NCI-H82 (cell line): Measurements from ENCODE around the gene OSBPL10.

Experiments used
- DNase-seq: peaks from one replicate; lab custom pipeline; 2025; lab: John Stamatoyannopoulos, UW

The OSBPL10 gene

DNA sequence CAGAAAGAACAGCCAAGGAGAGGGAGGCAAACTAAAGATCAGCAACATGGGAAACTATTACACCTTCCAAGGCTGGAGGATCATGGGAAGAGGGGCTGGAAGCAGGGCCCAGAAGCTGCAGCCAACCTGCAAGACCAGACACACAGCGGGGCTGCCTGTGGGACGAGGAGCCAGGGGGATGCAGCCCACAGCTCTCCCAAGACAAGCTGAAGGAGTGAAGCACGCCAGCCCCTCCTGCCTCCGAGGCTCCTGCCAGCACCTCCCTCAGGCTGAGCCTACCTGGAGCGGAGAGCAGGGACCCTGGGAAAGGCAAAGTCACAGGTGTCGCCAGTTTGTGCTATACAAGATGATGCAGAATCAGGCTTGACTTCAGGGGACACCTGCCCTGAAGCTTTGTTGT, 133.3 kb downstream of the OSBPL10 start:
- DNase-seq, result no peak

DNA sequence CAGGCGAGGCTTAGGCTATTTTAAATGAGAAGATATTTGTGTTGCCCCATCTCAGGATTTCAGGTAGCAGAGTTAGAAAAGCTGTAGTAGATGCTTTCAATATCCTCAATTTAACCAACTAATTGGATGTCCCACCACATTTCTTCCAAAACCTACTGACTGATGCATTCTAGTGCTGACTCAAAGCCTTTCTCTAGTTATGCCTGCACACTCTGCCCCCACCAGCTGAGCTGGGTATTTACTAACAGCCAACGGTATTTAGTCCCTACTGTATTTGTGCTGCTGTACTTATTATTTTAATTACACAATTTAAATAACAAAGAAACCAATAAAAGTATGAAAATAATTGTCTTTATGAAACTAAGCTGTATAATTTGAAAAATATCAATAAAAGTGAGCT, 139.5 kb downstream of the OSBPL10 start:
- DNase-seq, result no peak

DNA sequence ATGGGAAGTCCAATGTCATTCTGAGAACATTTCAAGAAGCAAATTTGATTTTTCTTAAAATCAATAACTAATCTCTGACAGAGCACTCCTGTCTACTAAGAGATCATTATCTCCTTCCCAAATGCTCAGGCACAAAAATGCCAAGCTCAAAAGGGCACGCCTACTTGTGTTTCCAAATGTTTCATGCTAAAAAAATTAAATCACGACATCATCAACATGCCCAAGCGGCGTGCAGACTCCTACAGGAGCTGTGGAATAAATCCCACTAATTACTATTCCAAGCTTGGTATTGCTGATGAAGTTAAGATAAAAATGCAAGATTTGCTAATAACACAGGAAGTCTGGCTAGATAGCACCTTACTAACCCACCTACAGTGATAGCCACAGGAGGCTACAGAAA, 140.8 kb downstream of the OSBPL10 start:
- DNase-seq, result no peak

DNA sequence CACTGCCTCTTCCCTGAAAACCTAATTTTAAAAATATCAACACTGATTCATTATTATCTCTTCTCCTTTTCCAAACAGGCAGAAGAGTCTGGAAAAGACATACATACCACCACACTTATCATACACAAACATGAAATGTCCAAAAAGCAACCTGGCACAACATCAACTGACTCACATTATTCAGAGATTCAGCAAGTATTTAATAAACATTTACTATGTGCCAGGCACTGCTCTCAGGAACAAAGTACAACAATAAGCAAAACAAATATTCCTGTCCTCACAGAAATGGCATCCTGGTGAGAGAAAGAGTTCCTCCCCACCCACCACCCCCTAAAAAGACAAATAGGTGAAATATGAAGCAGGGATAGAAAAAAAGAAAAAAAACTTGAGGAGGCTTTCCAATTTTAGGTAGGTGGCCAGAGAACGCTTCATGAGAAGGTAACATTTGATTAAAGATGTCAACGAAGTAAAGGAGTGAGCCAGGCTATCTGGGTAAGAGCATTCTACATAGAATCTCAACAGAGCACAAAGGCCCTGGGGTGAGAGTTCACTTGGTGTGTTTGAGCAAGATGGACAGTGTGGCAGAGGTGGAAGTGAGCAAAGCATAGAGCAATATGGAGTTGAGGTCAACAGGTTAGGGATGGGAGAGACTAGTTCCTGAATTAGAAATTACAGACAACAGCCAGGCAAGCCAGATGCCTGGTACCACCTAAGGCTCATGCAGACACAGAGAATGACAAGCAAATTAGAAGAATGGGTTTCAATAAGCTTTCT, 141.7 kb downstream of the OSBPL10 start:
- DNase-seq, result no peak

DNA sequence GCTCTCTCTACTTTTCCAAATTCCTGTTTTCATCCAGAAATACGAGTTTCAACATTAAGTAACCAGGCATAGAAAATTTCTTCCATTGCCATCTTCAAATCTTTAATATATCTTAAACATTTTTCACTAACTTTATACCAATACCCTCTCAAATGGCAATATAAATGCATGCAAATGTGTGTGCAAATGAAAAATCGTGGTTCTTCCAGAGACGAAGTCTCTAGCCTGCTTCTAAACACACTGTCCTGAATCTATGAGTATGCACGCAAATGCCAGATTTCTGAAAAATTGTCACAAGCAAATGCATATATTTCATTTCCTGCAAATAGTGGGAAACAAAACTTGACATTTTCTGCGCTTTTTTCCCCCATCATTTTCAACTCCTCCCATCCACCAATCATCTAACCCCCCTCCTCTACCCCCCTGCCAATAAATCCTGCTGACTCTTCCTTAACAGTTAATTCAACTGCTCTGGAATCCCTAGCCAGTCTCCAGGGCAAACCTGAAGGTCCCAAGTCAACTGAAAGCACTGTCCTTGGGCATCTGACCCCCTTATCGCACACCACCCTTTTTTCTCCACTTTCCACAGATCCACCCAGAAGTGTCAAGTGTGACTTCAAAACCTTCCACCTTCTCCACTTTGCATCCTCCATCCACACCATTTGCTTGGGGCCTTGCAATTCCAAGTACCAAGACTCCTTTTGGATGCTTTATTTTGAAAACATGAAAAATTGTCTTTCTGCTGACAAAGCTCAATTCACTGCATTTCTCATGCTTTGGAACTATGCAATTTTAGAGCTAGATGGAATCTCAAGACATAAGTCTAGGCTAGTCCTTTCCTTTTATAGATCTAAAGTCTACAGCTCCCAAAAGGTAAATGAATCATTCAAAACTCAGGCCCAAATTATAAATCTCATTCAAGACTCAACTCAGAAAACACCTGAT, 144.7 kb downstream of the OSBPL10 start:
- DNase-seq, result no peak

DNA sequence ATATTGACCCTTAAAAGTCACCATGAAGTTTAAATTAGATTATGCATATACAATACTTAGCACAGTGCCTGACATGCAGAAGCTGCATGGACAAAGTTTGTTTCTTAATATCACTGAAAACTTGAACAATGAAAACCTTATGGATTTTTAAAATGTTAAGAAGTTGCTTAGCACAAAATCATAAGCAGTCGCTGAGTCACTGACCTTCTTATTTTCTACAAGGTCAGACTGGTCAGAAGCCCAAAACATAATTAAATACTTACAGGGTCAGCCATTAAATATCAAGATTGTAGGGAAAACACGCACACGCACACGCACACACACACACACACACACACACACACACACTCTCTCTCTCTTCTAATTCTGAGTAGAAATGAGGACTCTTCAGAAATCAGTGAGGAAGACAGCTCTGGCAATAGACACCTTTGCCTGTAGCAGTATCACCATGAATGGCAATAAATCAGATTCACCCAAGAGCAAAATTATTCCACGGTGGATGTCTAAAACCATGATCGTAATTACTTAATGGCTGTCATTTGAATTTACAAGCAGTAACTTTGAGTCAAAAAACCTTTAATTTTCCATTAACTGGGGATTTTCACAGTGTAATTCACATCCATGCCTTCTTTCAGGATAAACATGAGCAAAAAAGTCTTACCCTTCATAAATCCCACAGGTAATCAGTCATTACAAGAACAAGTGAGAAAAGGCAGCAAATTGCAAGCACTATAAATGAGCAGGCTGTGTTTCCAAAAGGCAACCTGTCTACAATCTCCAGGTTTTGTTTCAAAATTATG, 147.5 kb downstream of the OSBPL10 start:
- DNase-seq, result no peak

DNA sequence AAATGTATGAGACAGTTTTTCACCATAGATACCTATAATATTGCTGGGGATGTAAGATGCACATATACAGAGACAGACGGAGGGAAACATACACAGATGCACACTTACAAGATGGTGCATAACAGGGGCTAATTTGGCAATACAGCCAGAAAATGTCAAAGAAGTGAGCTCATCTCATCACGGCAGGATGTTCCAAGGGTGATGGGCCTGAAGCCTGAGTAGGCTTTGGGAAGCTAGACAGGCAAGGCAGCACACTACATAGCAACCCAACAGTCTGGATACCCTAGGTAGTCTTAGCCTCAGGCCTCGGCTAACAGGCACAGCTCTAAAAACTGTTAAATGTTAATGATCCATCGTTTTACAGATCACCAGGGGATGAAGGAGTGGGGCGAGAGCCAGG, 148.5 kb downstream of the OSBPL10 start:
- no peak for DNase-seq

DNA sequence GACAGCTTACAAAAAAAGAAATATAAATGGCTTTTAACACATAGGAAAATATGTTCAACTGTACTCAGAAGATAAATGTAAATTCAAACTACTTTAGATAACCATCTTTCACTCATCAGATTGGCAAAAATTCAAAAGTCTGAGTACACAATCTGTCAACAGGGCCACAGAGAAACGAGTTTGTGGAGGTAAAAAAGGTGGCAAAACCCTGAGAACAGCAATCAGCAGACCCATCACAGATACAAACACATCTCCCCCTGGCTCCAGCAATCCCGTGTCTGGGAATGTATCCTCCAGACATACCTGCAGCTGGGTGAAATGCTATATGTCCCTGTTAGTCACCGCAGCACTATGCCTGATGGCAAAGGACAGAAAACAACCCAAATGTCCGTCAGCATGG, 149.5 kb downstream of the OSBPL10 start:
- DNase-seq, result no peak

DNA sequence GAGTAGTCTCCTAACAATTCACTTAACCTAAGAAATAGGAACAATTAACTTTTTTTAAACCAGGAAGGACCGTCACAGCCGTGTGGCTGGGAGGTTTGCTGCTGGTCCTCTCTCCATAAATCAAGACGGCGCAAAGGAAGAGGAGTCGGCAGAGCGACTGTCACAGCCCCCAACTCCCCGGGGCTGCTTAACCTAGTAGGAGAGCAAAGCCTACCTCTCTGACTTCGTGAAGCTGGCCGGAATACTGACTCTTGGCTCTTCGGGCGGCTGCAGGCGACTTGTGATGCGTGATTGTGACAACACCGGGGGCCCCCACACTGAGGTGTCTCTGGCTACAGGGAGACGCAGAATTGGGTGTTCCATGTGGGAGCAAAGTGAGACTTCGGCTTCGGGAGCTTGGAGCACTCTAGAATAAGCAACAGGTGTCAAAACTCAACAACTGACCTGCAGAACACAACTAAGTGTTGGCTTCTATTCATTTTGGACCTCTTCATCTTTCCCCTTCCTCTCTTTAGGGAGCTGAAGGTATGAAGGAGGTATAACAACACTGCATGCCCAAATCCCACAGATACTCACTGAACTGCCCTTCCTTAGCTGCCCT, 151.1 kb downstream of the OSBPL10 start:
- DNase-seq, result no peak

DNA sequence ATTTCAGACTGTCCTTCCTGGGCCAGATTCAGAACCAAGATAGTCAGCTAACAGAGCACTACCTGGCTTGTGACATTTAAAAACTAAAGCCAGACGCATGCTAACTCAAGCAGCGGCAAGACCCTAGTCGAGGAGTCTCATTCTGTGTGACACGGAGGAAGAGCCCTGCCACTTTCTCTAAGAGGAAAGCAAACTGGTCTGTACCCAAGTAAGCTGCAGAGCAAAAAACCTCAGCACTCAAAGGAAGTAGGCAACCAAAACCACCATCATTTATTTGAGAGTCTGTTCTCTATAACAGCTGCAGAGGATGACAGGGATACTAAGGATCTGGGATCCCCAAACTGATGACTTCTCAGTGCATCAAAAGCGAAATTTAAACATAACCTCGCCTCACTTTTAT, 152.1 kb downstream of the OSBPL10 start:
- no peak for DNase-seq

DNA sequence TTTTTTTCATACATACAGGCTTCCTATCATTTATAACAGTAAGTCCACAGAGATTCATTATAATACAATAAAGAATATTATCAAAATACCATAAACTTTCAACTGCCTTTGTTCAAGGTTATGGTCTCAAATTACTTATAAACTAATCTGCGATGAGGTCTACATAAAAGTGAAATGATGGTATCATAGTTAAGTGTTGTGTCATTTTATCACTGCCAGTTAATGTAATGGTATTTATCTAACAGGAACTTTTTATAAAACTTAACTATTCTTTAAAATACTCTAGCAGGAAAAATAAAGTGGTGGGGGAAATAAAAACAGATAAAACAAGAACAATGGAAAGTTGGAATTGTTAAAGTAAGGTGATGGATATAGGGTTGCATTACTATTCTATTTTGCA, 153.1 kb downstream of the OSBPL10 start:
- DNase-seq, result no peak

DNA sequence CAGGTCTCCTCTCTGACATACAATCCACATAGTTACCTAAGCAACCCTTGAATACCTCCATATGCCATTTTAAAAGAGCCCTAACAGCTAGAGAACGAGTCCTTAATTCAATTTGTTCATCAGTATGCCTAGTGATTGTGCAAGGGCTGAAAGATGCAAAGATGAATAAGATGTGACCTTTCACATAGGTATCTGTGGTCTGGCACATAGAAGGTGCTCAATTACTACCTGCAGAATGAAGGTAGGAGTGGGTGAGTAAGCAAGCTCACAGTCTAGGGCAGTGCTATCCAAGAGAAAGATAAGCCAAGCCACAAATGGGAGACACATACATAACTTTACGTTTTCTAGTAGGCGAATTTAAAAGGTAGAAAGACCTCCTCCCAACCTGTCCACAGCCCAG, 157.9 kb downstream of the OSBPL10 start:
- no peak for DNase-seq

DNA sequence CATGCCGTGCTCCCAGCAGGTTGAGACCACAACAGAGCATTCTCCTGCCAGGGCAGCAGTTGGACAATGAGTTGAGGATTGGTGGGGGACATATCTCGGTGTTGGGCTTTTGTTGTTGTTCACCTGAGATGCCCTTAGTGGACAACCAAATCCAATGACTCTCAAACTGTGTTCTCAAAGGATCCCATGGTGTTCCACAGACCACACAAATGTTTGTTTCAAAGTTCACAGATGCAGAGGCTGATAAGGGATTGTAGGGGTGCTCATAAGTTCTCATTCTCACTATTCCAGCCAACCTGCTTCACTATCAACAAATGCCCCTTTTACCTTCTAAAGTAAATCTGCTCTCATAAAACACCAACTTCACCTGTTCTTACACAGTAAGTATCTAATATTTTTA, 159.9 kb downstream of the OSBPL10 start:
- DNase-seq, result no peak

DNA sequence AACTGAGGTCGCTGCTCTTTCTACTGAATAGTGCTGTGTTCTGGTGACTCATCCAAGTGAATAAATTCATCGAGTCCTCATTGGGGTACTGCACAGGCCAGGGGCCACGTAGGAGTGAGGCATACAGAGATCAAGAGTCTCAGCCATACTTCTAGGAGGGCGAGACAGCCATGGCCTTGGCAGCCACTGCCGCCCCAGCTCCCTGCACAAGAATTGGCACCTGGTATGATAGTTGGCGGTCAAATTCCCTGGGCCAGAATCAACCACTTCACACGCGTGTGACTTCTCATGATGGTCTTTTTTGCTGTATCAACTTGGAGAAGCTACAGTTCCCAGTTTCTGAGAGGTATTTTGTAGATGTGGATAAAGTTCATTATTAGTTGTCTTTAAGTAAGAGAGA, 161.6 kb downstream of the OSBPL10 start:
- no peak for DNase-seq

DNA sequence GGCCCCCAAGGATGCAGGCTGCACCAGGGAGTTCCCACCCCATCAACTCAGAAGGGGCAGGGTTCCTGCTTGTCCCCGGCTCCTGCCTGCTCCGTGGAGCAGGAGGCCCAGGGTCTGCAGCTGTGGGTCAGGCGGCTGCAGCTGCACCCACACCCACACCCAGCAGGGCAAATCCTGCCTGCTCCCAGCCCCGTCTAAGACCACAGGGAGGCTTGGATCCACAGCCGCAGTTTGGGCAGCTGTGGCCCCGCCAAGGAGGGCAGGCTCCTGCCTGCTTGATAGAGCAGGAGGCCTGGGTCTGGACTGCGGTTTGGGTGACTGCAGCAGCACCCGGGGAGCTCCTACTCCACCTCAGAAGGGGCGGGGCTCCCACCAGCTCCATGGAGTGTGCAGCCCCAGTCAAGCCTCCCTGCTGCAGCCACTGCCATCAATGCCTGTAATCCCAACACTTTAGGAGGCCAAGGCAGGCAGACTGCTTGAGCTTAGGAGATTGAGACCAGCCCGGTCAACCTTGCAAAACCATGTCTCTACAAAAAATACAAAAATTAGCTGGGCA, 163.6 kb downstream of the OSBPL10 start:
- no peak for DNase-seq

DNA sequence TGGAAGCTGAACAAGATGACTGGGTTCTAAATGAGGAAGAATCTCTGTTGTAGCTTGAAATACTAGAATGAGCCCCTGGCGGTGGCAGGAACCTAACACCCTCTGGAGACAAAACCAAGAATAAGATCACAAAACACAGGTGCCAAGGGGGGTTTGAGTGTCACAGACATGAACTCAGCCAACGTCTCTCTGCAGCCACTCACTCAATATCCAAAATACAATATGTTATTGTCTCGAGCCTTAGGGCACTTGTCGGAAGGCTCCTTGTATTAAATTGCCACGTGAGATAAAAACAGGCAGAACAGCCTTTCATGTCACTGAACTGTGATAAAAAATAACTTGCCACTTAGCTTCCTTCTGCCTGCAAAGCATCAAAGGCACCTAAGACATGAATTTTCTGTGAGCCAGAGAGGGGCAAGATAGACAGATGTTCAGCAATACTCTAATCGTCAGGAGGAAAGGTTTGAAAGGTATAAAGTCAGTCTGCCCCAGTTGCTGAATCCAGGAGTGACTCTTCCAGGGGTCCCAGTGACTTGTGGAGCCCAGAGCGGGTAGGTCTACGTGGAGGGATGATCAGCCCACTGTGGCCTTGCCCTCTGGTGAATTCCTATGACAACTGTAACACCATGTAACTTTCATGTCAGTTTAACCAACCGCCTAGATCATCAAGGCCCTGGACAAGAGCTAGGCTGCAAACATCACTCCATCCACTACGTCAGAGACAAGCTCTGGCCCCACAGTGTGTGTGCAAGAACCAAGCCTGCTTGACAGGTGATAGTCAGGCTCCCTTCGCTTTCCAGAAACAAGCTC, 165.2 kb downstream of the OSBPL10 start:
- DNase-seq, result no peak

DNA sequence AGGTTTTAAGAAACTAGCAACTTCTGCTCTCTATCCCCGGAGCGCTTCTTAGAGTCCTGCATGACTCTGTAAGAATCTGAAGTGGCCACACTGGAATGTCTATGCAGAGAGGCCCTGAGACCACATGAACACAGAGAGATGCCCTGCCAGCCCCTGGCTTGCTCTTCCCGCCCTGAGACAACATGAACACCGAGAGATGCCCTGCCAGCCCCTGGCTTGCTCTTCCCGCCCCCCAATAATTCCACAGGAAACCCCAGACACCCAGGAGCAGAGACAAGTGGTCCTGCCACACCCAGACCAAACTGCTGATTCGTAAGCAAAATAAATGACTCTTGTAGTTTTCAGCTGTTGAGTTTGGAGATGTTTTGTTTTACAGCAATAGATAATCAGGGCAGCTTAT, 166.1 kb downstream of the OSBPL10 start:
- DNase-seq, result no peak

DNA sequence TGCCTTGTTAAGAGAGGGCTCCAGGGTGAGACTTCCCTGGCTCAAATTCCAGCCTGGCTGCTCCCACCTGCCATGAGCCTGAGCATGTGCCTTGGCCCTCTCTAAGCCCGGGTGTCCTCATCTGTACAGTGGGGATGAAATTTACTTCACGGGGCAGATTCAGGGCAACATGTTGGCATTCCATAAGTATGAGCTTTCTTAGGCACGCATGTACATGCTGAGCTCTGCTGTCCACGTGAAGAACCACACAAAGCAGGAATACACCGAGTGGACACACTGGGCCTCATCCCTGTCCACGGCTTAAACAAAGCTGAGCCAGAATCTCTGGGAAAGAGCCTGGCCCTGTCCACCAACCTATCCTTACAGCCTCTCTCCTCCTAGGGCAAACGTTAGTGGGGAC, 167.4 kb downstream of the OSBPL10 start:
- DNase-seq, result no peak

DNA sequence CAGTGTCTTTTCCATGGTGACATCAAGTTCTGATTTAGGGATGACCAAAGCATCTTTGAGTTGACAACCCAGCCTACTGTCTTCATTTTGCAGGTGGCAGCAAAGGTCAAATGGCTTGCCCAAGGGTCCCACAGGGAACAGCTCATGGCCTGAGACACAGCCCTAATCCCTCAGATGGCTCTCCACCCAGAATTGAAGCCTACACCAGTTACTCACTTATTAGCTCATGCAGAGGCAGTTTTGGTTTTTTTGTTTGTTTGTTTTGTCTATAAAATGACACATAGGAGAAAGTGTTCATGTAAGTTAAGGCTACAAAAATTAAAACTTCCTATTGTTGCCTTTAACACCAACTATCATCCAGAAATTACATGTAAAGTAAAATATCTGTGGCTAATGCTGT, 167.9 kb downstream of the OSBPL10 start:
- DNase-seq, result no peak

DNA sequence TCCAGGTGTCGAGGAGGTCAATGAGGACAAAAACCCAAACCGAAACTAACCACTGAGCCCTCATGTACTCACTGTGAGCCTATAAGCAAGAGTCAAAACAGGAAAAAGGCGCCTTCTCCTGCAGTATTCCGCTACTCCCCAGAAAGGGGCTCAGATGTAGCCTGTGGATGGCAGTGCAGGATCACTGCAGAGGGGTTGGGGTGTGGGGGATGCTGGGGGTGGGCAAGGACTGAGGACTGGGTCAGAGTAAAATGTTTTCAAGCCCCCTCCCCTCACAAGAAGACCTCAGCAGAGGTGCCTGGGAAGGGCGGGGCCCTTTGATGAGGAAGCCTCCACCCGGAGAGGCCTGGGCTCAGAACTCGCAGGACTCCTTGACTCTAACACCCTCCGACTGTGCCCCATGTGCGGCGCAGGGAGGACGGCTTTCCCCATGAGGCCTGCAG, 170.1 kb downstream of the OSBPL10 start:
- DNase-seq, result no peak
